Hippocampal formation (tissue), 2 donors: ENCODE measurements around the gene RAP1A.
"Not testable (repeated sequence)": the region's sequence is repeated elsewhere in the genome, so short reads cannot be mapped to it uniquely, and the experiment has no call there.

Experiments
- DNase-seq, 2 donors: peaks; one replicate each; lab custom pipeline; 2025; lab: John Stamatoyannopoulos, UW

Gene RAP1A

DNA sequence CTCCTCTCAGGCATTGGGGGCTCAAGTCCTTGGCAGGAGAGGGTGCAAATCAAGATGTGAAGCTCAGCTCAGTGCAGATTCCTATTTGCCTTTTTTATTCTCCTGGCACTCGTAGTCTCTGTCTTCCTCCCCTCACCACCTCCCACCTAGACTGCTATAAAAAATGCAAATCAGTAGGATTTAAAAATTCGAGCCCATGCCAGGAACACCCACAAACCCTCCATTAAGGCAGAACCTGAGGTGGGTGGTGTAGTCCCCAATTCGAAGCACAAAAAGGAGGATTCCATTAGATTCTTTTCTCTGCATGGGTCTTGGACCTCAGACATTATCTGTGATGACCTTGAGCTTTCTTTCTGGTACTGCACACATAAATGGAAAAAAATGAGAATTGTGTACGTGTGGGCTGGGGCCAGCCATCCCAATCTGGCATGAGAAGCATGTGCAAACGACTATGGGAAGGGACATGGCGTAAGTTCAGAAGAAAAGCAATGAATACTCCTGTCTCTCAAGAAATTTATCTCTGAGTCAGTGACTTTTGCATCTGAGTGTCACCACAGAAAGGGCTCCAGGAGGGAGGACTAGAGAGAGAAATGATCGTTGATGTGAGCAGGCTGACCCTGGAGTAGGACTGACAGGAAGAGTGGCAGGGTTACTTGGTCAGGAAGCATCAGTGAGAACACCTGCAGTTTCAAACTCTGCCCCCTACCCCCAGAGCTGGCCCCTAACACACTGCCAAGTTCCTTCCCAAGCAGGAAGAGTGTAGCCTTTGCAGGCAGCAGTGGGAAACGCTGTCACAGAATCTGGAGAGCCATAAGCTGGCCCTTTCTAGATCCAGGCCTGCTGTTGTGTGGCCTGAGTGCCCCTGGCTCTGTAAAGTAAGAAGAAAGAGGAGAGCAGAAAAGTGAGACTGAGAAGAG is 117.9 kb downstream of the RAP1A start:
- DNase-seq: peak in 1 of 2 donors; percentile 86

DNA sequence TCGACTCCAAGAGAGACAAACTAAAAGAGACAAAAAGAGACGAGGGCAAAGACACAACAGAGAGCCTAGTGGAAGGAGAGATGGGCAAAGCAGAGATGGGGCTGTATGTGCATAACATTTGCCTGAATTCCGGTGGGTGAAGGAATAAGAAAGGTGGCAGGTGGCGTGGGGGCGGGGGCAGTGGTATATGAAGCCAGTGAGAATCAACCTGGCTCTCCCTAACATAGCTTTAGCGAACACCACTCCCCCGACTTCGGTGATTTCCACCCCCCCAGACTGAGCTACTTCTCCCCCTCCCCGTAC is 118.5 kb downstream of the RAP1A start:
- DNase-seq: no peak

DNA sequence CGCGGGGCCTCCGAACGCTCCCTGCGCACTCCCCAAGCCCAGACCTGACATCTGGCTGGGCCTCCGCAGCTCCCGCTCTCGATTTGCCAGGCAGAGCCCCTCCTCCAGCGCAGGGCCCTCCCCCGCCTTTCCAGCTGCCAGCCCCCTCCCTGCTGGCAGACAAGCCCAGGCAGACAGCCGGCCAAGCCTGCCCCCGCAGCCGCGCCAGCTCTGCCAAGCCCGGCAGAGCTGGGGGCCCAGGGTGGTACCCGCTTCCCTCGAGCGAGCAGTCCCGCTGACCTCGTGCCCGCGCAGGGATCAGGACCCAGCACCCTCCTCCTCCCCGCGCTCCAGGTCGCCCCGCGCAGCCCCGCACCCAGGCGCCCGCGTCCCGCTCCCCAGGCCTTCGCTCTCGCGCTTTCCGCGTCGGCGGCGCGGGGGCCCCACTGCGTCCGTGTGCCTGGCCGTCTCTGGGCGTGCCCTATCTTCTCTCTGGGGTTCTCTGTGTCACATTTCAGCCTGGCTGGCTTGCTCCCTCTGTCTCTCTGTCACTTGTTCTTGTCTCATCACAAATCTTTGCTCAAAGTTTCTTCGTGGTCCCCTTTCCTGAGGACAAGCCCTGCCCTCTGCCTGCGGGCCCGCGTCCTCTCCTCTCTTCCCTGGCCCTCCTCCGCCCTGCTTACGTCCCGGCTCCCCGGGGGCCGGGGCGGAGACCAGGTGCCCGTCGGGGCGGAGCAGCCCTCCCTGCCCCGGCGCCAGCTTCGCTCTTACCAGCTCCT is 119.0 kb downstream of the RAP1A start:
- DNase-seq: peak; percentile 65 to 74

DNA sequence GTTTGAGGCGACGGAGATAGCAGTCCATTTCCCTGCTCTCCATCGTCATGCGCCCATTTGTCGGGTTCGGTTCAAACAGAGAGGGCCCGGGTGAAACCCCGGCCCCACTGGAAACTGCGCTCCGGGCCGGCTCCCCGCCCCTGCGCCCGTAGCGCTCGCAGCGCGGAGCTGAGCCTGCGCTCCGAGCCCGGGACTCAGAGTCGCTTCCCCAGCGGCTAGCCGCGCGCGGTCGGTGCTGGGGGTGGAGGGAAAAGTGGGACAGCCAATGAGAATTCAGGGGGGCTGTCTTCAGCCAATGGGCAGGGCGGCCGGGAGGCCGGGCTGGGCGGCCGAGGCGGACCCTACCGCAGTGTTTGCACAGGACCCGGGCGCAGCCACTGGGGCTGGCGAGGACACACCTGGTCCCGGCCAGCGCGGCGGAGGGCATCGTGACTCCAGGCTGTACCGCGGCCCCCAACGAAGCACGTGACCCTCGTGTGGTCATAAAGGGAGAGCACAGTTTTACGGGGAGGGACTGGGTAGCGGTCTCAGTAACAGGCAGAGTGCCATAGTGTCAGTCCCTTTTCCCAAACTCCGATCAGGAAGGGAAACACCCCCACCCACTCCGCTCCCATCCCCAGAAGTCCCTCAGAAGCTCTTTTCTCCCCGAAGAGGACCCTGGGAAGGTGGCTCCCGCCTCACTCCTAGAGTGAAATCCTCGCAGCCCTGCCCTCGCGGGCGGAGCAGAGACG is 119.8 kb downstream of the RAP1A start, which contains the start of gene INKA2:
TSS of gene INKA2 (minus strand) at position 202 of the 731 bp plus-strand sequence. CDS start at position 49, 153 bp downstream.
- peak; percentile 78 to 90 for DNase-seq

DNA sequence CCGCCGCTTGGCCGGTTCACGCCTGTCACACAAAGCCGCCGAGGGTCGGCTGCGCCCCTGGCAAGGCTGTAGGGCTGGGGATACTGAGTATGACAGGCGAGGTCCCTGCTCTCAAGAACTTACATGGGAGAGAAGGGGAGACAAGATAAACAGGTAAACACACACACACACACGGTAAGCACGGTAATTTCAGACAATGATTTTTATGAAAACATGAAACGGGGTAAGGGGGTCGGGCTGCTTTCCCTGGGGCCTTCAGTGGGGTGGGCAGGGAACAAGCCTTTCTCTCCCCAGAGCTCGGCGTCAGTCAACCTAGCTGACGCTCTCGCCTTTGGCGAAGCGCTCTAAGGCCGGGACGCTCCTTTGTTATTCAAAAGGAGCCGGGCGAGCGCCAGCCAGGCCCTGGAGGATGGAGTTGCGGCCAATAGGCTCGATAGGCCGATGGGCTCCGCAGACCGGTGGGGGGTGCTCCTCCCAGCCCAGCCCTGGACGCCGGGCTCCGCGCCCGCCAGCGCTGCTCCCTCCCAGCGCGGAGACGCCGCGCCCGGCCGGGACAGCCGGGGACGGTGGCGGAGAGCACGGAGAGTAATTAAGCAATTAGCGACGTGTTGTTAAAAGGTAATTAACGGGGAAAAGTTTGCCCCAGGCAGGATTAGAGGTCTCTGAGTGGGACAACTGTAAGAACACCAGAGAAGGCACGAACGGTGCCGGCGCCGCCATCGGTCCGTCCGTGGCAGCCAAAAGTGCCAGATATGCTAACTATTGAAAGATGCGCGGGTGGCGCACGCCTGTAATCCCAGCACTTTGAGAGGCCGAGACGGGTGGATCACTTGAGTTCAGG is 120.6 kb downstream of the RAP1A start:
- peak; percentile 42 to 64 for DNase-seq

DNA sequence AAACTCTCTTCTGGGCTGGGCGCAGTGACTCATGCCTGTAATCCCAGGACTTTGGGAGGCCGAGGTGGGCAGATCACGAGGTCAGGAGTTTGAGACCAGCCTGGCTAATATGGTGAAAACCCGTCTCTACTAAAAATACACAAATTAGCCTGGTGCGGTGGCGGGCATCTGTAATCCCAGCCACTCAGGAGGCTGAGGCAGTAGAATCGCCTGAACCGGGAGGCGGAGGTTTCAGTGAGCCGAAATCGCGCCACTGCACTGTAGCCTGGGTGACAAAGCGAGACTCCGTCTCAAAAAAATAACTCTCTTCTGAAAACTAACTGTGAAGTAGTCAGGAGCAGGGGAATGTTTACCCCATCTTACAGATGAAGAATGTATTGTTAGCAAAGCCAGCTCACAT is 122.7 kb downstream of the RAP1A start:
- DNase-seq: not testable (repeated sequence)

DNA sequence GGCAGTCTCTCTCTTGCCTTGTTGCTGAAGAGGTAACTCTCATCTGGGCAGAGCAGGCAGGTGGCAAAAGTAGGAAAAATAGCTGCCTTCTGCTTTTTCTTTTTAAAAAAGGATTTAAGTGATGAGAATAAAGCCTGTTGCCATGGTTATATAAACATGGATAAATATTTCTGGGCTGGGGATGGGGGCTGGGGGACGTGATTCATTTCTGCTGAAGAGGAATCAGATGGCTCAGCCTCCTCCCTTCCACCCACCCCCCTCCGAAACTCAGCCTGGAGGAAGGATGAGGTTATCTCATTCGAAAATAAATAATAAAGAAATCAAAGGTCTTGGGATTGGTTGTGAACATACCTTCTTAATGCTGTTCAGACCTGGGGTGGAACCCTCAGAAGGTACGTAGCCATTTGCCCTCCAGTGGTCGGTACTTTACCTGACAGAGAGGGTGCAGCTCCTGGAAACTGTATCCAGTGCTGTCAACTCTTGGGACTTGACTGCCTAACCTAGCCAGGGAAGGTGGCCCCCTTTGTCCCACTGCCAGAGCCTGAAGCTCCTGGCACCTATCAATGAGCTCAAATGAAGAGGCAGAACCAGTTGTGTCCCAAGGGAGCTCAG is 123.5 kb downstream of the RAP1A start:
- no peak for DNase-seq

DNA sequence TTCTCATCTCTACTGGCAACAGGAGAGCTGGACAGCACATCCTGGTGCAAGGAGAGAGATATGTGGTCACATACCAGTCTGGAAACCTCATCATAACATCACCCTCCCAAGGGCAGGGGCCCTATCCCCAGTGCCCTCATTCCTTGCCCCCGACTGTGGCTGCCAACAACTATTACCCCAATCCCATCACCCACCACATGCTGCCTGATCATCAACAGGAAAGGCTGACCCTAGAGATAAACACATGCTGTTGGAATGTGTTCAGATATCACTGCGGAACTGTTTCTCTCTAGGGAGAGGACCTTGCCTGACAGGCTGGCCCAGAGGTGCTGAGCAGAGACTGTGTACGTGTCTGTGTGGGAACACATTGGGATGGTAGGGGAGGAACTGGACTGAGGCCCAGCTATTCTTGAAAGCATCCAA is 124.1 kb downstream of the RAP1A start:
- no peak for DNase-seq

DNA sequence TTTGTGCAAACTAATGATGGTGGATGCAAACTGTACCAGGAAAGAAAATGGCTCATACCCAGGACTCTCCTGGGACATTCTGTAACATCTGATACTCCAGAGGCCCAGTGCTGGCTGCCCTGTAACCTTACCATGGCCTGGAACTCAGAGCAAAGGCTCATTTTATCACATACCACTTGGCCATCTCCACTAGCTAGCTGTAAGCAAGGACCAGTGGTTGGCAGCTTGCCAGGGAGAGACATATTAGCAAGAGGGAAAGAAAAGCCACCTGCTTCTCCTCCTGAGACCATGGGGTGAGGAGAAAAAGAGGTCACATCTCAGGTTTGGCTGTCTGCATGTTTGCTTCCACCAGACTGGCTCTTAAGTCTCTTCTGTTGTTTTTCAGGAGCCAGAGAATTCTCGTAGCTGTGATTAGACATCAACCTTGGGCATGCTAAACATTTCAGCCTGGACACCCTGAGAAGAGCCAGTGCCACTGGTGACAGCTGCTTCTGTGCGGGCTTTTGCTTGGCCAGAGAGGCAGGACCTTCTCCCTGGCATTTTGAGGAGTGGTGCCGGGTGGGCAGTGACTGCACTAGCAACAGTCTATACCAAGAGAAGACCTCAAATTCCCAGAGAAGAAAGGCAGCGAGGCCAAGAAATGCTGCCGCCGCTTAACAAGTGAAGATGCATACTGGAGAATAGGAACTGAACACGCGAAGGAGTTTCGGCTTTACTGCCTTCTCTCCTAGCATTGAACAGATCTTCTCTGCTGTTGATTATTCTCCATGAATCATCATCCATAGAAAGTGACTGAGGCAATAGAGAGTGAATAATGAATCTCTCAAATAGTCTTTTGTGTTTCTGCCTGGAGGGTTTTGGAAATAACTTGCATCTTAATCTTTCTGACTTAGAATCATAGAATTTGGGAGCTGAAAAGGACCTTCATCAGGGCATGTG is 126.4 kb downstream of the RAP1A start:
- no peak for DNase-seq

DNA sequence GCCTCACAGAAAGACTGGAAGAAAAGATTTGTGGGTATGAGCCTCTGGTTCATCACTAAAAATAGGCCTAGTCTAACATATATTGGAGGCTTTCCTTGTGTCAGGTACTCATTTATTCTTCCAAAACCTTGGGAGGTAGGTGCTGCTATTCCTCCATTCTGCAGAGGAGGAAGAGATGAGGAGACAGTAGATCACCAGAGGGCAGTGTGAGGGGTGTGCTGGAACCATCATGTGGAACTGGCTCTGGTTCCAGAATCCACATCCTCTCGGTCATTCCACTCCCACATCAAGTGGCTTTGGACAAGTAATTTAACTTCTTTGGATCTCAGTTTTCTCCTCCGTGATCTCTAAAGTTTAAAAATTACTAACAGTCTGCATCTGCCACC is 127.0 kb downstream of the RAP1A start:
- no peak for DNase-seq

DNA sequence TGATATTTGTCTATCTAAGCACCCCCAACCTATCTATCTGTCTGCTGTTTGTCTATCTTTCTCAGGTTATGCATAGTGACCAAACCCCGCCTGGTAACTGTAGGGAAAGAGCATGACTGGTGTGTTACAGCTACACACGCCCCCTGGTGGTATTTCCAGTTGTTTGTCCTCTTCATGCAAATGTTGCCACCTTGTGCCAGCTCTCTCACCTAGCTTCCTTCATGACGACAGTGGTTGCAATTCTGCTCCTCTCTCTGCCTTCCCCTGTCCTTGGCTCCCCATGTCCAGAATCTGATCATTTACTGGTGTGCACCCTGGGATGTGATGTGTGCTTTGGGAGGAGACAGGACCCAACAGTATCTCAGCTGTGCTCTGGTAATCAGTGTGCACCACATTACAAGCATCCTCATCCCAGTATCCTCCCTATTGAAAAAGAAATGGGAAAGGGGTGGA is 127.7 kb downstream of the RAP1A start:
- DNase-seq: no peak

DNA sequence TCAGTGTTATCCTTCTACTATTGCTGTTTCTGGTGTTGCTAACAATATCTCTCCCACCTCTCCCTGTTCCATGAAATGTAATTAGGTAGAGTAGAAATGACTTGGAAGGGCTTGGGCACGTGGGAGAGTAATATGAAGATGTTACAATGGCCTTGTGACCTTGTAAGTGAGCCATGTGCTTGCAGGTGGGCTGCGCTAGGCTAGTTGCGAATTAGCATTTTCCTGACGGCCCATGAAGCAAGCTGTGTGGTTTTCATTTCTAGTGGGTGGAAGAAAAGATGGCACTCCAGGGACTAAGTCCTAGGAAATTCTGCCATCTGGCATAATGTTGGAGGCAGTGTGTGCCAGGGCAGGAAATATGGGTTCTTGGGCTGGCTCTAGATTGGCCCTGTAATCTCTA is 128.4 kb downstream of the RAP1A start:
- peak in 1 of 2 donors; percentile 21 for DNase-seq

DNA sequence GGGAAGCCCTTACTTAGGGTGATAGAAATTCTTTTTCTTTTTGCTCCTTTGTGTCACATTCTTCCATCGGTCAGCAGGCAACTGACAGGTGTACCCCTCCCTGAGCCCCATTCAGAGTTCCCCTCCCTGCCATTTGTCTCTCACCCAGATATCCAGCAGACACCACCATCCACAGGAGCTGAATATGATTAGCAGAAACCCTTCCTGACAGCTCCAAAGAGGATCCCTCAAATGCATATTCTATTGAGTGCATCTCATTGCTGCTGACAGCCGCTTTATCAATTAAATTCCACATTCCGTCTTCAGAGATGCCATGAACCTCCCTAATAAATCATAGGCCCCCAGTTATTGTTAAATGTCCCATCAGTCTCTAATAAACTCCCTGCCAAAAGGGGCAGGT is 130.0 kb downstream of the RAP1A start:
- no peak for DNase-seq

DNA sequence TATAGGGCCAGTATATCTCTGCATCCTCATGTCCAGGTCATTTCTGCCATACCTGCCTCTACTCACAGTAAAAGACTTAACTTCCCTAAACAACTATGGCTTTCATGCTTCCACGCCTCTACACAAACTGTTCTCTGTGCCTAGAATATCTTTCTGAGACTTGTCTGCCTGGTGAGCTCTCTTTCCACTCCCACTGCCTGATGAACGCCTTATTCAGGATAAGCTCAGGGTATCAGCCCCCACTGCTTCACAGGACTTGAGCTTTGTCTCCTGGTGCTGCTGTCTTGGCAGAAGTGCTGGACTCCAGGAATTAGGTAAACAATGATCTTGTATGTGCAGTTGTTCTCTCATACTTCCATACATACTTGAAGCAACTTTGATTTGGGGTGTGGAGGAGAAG is 131.3 kb downstream of the RAP1A start:
- no peak for DNase-seq

DNA sequence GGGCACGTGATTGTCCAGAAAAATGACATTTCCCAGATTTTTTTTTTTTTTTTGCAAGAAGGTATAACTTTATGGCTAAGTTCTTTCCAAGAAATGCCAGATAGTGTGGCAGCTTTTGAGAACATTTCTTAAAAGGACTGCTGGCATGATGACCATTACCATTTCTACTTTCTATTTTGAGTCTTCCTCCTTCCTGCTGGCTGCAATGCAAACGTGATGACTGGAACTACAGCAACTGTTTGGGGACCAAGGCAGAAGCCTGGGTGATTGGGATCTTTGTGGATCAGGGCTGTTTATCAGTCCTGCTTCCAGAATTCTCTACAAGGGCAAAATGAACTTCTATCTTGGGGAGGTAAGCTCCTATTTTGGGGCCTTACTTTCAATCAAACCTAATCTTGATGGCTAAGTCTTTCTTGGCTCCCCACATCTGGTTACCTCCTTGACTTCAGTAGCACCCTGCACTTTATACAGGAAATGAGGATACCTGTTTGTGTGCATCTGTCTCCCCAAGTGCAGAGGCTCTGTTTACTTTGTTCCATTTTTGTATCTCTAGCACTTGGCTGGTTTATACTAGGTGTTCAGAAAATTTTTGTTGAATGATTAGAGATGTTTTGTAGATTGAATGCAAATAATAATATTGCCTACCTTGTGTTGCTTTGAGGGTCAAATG is 132.5 kb downstream of the RAP1A start:
- no peak for DNase-seq

DNA sequence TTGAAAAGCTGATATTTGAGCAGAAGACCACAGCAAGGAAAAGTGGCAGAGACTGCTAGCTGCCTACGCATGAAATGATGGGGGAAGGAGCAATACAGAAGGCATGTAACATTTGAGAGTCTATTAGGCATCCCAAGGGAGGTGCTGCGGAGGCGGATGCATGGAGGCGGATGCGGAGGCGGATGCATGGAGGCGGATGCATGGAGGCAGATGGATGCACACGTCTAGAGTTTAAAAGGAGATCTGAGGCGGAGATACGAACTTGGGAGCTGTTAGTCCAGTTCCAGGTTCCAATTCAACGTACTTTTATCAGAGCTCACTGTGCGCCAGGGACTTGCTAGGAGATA is 135.4 kb downstream of the RAP1A start:
- DNase-seq: no peak

DNA sequence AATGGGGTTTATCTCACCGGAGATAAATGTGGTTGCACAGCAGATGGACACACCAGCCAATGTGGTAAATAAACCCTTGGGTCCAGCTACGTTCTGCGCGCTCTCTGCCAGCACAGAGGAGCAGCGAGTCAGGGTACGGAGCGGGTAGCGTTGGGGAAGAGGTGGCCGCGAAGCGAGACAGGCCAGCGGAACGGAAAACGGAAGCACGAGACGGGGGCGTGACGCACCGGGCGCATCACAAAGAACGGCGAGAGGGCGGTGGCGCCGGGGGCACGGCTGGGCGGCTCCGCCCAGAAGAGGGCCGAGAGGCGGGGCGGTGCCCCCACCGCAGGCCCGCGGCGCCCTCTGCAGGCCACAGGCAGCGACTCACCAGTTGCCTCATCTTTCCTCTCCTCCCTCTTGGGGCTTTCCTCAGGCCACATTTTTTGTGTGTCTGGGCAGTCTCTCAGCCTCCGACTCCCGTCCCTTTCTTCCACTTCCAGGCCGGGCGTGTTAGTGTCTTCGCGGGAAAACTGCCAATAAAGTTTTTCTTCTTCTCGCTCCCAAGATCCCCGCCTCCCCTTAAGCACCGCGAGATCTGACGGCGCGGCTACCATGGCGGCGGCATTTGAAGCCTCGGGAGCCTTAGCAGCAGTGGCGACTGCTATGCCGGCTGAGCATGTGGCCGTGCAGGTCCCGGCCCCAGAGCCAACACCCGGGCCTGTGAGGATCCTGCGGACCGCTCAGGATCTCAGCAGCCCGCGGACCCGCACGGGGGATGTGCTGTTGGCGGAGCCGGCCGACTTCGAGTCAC is 135.9 kb downstream of the RAP1A start, which contains the start of gene DDX20:
TSS of gene DDX20 (plus strand) at position 571 of the 793 bp plus-strand sequence. CDS start at position 595, 24 bp downstream.
- DNase-seq: peak; percentile 87 to 89

DNA sequence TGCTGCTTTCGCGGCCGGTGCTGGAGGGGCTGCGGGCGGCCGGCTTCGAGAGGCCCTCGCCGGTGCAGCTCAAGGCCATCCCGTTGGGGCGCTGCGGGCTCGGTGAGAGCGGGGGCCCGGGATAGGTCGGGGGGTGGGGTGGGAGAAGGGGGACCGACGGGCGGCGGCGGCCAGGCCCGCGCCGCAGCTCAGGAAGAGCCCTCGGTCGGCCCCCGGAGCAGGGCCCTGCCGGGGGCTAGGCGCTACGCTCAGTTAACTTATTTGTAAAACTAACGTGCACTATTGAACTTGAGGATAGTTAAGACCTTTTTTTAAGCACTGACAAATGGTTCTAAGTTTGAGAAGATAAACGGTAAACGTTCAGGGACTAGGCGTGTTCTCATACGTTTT is 136.5 kb downstream of the RAP1A start:
- no peak for DNase-seq
